Mammary epithelial cell (primary cell): ENCODE results near the gene LHFPL2.

Experiments used
- CTCF ChIP-seq, 2 donors: IDR thresholded peaks in 1 of 2; conservative IDR thresholded peaks in 1 of 2; 2 replicates each; pipeline ENCODE4 v1.5.1; 2011 to 2012; ENCODE audit warnings: inconsistent platforms in 2 of 2, low read length in 2 of 2, mild to moderate bottlenecking in 2 of 2, control low read depth in 1 of 2, low read depth in 1 of 2; ENCODE audit not compliant: insufficient read depth in 1 of 2; ENCODE audit errors: extremely low read depth in 1 of 2
- EZH2 ChIP-seq: IDR thresholded peaks from 2 replicates; pipeline ENCODE4 v1.6.1; 2012; ENCODE audit warnings: low read length, inconsistent platforms, borderline replicate concordance

GRCh38 chr5:78541086-78541654 lies 107.4 kb downstream of the LHFPL2 start:
- TF ChIP-seq CTCF (conservative IDR thresholded peaks at IDR 0.05 in 1 of 2, IDR thresholded peaks at IDR 0.05 in 1 of 2; ENCODE audit: extremely low read depth in 1 of 2, insufficient read depth in 1 of 2, low read depth in 1 of 2, low read length in 2 of 2) (no peak), EZH2 (no peak)
